GM21576 (cell line): ENCODE measurements around the gene VCL.
"Not testable (repeated sequence)": the region's sequence is repeated elsewhere in the genome, so short reads cannot be mapped to it uniquely, and the experiment has no call there.

Source experiments
- ATAC-seq: cut with Tn5 transposase; IDR thresholded peaks from one replicate; pipeline ENCODE4 v1.9.1; 2021; ENCODE audit warnings: mild to moderate bottlenecking, moderate library complexity; ENCODE audit not compliant: unreplicated experiment

VCL gene

GRCh38 chr10:73971636-73972354 lies 26.1 kb upstream of the VCL start:
- ATAC-seq, result no peak

- ATAC-seq, result no peak
Observed at GRCh38 chr10:73973427-73973826, 24.5 kb upstream of the VCL start.

GRCh38 chr10:73974309-73974946 lies 23.5 kb upstream of the VCL start:
- ATAC-seq, result no peak

GRCh38 chr10:73975388-73975787 lies 22.5 kb upstream of the VCL start:
- no peak for ATAC-seq

- no peak for ATAC-seq
Observed at GRCh38 chr10:73979141-73979808, 18.6 kb upstream of the VCL start.

GRCh38 chr10:73979809-73980433 lies 18.0 kb upstream of the VCL start:
- ATAC-seq, result no peak

- no peak for ATAC-seq
Observed at GRCh38 chr10:73981812-73982211, 16.1 kb upstream of the VCL start.

- ATAC-seq, result no peak
Observed at GRCh38 chr10:73983096-73984047, 14.5 kb upstream of the VCL start.

GRCh38 chr10:73989594-73990150 lies 8.2 kb upstream of the VCL start:
- no peak for ATAC-seq

GRCh38 chr10:73991203-73991883 lies 6.6 kb upstream of the VCL start:
- no peak for ATAC-seq

- ATAC-seq, result no peak
Observed at GRCh38 chr10:73991884-73992245, 6.1 kb upstream of the VCL start.

GRCh38 chr10:73992899-73993788 lies 4.8 kb upstream of the VCL start:
- no peak for ATAC-seq

GRCh38 chr10:73995035-73995358 lies 2.9 kb upstream of the VCL start:
- ATAC-seq, result no peak

GRCh38 chr10:73997461-73997786 lies 492 bp upstream of the VCL start:
- peak; percentile 66 for ATAC-seq

- ATAC-seq, result no peak
Observed at GRCh38 chr10:73998623-73998928, 660 bp downstream of the VCL start.

GRCh38 chr10:73998929-73999691 lies 1.2 kb downstream of the VCL start:
- no peak for ATAC-seq

- ATAC-seq, result no peak
Observed at GRCh38 chr10:73999703-74000102, 1.8 kb downstream of the VCL start.

- not testable (repeated sequence) for ATAC-seq
Observed at GRCh38 chr10:74000244-74000643, 2.3 kb downstream of the VCL start.
